ENCODE results near the gene LMX1A. TPM values are rescaled to one million over a fixed set of nuclear protein-coding genes. Genes with fewer than 3 reads are reported as not detected.

The LMX1A gene
- total RNA-seq, 1 donor from 2014 or later: 1.7 TPM

GRCh38 chr1:165191087-165191486 is 165.4 kb downstream of the LMX1A start:
- Histone ChIP-seq H3K4me3 (no peak overlapping the region), H3K36me3 (no peaks in the 10 kb centered on the region), H3K27ac (no peak overlapping the region), H3K9me3 (no peaks in the 10 kb centered on the region), H3K4me1 (no peaks in the 10 kb centered on the region), H3K27me3 (no peaks in the 10 kb centered on the region)
- TF ChIP-seq CTCF (IDR thresholded peaks at IDR 0.05): no peak
- no peak for DNase-seq (ENCODE audit: low spot score in 2 of 2)
- intact Hi-C loops (cut with DNase I): no loop called here

GRCh38 chr1:165189913-165190312 is 166.6 kb downstream of the LMX1A start:
- no peaks in the 10 kb centered on the region for H3K27me3 ChIP-seq
- H3K27ac ChIP-seq: no peak overlapping the region

GRCh38 chr1:165189011-165189410 is 167.5 kb downstream of the LMX1A start:
- H3K36me3 ChIP-seq: no peaks in the 10 kb centered on the region
- intact Hi-C loops (cut with DNase I): no loop called here
- H3K27ac ChIP-seq: no peak overlapping the region
- H3K4me3 ChIP-seq: no peak overlapping the region
- no peaks in the 10 kb centered on the region for H3K4me1 ChIP-seq
- no peak for TF ChIP-seq CTCF (IDR thresholded peaks at IDR 0.05)
- no peaks in the 10 kb centered on the region for H3K27me3 ChIP-seq
- H3K9me3 ChIP-seq: no peaks in the 10 kb centered on the region
- DNase-seq (ENCODE audit: low spot score in 2 of 2): no peak

More at GRCh38 chr1:165189913-165190312, 166.6 kb downstream of the LMX1A start:
- no peaks in the 10 kb centered on the region for H3K9me3 ChIP-seq
- no peak for DNase-seq (ENCODE audit: low spot score in 2 of 2)
- no peaks in the 10 kb centered on the region for H3K36me3 ChIP-seq
- TF ChIP-seq CTCF (IDR thresholded peaks at IDR 0.05): no peak
- intact Hi-C loops (cut with DNase I): no loop called here
- H3K4me3 ChIP-seq: no peak overlapping the region
- no peaks in the 10 kb centered on the region for H3K4me1 ChIP-seq

- no peak overlapping the region for H3K27ac ChIP-seq
- DNase-seq (ENCODE audit: low spot score in 2 of 2): no peak
- no peaks in the 10 kb centered on the region for H3K27me3 ChIP-seq
- TF ChIP-seq CTCF (IDR thresholded peaks at IDR 0.05): no peak
- no peaks in the 10 kb centered on the region for H3K4me1 ChIP-seq
- no peaks in the 10 kb centered on the region for H3K9me3 ChIP-seq
- H3K36me3 ChIP-seq: no peaks in the 10 kb centered on the region
- intact Hi-C loops (cut with DNase I): no loop called here
- no peak overlapping the region for H3K4me3 ChIP-seq
Observed at GRCh38 chr1:165187031-165188009, 169.2 kb downstream of the LMX1A start.

- TF ChIP-seq CTCF (IDR thresholded peaks at IDR 0.05): no peak
- no peak for DNase-seq (ENCODE audit: low spot score in 2 of 2)
Observed at GRCh38 chr1:165185161-165185889, 171.2 kb downstream of the LMX1A start.

More at GRCh38 chr1:165185161-165185889, 171.2 kb downstream of the LMX1A start:
- Histone ChIP-seq H3K27me3 (no peaks in the 10 kb centered on the region), H3K4me1 (no peaks in the 10 kb centered on the region), H3K36me3 (no peaks in the 10 kb centered on the region), H3K9me3 (no peaks in the 10 kb centered on the region), H3K27ac (no peak overlapping the region), H3K4me3 (no peak overlapping the region)
- intact Hi-C loops (cut with DNase I): no loop called here
